ENCODE results near the gene FUT6.
"Not testable (repeated sequence)": the region's sequence is repeated elsewhere in the genome, so short reads cannot be mapped to it uniquely, and the experiment has no call there.

FUT6 gene

DNA sequence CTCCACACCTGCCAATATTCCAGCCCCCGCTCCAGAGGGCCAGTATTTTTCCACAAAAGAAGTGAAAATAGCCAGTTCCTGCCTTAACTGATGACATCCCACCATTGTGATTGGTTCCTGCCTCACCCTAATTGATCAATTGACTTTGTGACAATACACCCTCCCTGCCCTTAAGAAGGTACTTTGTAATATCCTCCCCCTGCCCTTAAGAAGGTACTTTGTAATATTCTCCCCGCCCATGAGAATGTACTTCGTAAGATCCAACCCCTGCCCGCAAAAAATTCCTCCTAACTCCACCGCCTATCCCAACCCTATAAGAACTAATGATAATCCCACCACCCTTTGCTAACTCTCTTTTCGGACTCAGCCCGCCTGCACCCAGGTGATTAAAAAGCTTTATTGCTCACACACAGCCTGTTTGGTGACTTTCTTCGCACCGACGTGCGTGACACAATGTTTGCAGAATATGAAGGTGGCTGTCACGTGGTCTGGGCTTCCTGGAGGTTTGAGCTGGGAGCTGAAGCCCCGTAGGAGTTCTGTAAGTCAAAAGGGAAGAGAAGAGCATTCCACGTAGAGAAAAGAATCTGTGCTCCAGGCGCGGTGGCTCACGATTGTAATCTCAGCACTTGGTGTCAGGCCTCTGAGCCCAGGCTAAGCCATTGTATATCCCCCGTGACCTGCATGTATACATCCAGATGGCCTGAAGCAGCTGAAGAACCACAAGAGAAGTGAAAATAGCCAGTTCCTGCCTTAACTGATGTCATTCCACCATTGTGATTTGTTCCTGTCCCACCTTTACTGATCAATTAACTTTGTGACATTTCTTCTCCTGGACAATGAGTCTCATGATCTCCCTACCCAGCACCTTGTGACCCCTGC is 17.9 kb upstream of the FUT6 start:
- no peak for DNase-seq

DNA sequence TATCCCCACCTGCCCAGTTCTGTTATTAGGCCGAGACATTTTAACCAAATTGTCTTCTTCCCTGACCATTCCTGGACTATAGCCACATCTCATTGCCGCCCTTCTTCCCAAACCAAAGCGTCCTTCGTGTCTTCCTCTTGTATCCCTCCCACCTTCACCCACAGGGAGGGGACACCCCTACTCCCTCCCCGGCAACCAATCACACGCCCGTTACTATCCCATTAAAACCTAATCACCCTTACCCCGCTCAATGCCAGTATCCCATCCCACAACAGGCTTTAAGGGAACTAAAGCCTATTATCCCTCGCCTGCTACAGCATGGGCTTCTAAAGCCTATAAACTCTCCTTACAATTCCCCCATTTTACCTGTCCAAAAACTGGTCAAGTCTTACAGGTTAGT is 15.6 kb upstream of the FUT6 start:
- DNase-seq = not testable (repeated sequence)

DNA sequence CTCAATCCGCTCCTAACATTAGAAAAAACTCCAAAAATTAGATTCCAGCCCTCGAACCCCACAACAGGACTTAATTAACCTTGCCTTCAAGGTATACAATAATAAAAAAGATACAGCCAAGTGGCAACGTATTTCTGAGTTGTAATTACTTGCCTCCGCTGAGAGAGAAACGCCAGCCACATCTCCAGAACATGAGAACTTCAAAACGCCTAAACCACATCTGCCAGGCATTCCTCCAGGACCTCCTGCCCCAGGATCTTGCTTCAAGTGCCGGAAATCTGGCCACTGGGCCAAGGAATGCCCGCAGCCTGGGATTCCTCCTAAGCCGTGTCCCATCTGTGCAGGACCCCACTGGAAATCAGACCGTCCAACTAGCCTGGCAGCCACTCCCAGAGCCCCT is 14.6 kb upstream of the FUT6 start:
- not testable (repeated sequence) for DNase-seq

DNA sequence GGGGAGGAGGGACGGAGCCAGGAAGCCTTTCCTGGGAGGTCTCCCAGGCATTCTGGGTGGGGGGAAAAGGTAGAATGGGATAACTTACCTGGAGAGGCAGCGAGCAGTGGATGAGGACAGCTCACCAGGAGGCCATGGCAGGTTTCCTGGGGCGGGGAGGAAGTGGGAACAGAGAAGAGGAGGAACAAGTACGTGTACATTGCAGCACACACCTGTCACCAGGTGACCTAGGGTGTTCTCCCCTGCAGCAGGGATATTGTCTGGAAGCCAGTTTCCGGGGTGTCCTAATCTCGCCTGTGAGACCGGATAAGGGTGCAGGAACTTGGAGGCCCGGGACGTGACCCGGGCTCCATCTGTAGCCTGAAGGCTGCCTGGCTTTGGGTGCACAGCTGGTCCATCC is 11.8 kb upstream of the FUT6 start, which contains the start of gene FUT3:
Gene FUT3 (minus strand): TSS at position 148 of the 400 bp plus-strand sequence.
- DNase-seq = no peak

DNA sequence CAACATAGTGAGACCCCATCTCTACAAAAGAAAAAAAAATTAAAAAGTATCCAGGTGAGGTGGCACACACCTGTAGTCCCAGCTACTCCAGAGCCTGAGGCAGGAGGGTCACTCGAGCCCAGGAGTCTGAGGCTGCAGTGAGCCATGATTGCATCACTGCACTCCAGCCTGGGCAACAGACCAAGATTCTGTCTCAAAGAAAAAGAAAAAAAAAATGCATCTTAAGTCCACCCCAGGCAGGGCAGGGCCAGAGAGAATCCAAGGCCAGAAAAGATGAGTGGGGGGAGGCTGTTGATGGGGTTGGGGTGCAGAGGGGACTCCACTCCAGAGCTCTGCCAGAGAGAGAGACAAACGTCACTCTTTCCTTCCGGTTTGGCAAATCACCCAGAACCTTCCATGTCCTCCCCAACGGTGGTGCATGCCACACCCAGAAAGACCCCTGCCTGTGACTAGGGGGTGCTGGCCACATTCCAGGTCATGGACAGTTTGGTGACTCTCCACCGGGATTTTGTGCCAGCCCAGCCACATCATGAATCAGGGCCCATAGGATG is 11.3 kb upstream of the FUT6 start:
- DNase-seq = no peak

DNA sequence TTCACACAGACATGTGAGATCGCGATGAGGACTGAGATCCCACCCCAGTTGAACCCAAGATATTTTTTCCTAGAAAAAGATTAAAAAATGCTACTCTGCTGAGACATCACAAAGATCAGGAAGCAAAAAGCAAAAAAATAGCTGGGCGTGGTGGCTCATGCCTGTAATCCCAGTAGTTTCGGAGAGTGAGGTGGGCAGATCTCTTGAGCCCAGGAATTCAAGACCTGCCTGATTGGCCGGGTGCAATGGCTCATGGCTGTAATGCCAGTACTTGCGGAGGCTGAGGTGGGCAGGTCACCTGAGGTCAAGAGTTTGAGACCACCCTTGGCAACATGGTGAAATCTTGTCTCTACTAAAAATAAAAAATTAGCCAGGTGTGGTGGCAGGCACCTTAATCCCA is 10.7 kb upstream of the FUT6 start:
- no peak for DNase-seq

DNA sequence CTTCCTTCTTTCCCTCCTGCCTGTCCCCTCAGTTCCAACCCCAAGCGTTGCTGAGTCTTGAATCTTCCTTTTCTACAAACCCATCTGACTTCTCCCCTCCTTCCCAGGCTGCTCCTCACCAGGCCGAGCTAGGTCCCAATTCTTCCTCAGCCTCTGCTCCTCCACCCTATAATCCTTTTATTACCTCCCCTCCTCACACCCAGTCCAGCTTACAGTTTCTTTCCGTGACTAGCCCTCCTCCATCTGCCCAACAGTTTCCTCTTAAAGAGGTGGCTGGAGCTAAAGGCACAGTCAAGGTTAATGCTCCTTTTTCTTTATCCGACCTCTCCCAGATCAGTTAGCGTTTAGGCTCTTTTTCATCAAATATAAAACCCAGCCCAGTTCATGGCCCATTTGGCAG is 9.1 kb upstream of the FUT6 start:
- DNase-seq = not testable (repeated sequence)

DNA sequence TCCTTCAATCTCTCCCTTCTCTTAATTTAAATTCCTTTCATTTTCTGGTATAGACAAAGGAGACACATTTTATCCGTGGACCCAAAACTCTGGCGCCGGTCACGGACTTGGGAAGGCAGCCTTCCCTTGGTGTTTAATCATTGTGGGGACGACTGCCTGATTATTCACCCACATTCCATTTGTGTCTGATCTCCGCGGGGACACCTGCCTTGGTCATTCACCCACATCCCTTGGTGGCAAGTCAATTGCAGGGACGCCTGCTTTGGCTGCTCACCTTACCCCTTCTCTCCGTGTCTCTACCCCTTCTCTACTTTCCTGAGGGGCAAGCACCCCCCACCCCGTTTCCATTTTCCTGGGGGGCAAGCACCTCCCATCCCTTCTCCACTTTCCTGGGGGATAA is 8.3 kb upstream of the FUT6 start:
- not testable (repeated sequence) for DNase-seq

DNA sequence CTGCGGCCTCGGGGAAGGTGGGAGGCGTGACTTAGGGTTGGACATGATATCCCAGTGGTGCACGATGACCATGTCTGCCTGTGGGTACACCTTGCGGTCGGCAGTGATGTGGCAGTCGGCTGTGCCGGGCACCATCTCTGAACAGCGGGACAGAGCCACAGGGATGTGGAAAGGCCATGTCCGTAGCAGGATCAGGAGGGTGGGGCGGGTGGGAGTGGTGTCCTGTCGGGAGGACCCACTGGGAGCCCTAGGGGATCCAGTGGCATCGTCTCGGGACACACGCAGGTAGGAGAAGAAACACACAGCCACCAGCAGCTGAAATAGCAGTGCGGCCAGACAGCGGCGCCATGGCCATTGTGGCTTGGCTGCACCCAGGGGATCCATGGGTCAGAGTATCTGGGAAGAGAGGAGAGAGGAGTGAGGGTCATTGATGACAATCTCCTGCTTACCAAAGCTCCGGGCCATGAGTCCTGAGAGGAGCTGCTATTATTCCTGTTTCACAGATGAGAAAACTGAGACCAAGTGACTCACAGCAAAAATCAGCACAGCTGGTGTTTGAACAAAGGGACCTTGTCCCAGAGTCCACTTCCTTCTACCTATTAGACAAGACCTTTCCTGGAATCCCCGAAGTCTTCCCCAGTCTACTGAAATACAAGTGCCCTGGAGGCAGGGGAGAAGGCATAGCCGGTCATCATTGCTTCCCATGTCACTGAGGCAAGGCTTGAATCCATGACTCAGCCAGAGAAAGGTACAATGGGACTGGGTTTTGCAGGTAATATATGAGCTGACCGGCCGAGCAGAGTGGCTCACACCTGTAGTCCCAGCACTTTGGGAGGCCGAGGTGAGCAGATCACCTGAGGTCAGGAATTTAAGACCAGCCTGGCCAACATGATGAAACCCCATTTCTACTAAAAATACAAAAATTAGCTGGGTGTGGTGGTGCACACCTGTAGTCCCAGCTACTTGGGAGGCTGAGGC is 5.2 kb upstream of the FUT6 start:
- no peak for DNase-seq

DNA sequence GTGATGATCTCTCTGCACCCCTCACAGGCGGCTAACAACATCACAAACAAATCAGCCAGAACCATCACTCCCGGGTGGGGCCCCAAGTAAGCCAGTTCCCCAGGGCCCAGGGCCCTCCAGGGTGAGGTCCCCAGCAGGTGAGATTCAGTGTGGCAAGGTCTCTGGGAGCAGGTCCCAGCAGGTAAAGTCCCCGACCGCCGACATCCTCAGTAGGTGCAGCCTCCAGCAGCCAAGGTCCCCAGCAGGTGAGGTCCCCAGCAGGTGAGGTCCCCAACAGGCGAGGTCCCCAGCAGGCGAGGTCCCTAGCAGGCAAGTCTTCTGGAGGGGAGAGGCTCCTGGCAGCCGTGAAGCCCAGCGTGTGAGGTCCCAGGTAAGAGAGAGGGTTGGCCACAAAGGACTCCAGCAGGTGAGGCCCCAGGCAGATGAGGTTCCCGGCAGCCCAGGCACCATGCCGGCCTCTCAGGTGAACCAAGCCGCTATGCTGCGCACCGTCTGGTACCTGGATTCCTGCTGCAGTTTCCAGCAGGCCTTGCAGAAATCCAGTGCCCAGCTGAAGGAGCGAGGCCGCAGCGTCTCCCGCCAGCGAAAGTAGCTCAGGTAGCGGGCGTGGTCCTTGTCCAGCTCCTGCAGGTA is 3.9 kb upstream of the FUT6 start:
- no peak for DNase-seq

DNA sequence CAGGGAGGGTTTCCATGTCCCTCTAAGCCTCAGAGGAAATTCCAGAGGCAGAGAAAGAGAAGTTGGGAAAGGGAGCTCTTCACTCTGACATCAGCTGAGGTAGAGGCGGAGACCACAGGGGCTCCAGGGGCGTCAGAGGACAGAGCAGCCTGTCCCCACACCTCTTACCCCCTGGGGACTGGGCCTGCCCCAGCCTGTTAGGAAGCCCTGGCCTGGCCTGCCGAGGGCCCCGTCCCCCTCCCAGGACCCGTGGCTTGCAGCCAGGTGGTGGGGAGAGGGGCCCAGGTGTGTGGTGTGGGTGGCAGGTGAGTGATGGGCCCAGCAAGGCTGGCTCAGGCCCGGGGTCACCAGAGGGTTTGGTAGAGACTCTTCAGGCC is 2.2 kb upstream of the FUT6 start:
- not testable (repeated sequence) for DNase-seq

DNA sequence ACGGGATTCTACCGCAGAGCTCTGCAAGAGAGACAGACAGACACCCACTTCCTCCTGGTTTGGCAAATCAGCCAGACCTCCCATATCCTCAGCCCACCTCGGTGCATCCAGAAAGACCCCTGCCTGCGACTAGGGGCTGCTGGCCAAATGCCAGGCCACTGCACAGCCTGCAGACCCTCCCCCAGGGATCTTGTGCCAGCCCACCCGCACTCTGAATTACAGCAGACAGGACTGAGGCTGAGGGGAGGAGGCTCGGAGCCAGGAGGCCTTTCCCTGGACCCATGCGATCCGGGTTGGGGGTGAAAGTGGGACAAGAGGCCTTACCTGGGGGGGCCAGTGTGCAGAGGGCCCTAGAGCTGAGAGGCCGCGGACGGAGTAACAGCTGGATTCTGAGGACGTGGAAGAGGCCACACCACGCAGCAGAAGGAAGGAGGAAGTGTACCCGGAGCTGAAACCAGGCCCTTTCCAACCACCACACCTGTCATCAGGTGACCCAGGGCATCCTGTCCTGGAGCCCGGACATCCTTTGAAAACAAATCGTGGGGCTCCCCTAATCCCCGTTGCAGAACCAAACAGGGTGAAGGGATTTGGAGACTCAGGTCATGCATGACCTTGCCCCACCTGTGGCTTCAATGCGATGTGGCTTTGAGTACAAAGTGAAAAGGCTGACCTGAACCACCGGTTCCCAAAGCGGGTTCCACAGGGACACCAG is 993 bp downstream of the FUT6 start:
- no peak for DNase-seq

DNA sequence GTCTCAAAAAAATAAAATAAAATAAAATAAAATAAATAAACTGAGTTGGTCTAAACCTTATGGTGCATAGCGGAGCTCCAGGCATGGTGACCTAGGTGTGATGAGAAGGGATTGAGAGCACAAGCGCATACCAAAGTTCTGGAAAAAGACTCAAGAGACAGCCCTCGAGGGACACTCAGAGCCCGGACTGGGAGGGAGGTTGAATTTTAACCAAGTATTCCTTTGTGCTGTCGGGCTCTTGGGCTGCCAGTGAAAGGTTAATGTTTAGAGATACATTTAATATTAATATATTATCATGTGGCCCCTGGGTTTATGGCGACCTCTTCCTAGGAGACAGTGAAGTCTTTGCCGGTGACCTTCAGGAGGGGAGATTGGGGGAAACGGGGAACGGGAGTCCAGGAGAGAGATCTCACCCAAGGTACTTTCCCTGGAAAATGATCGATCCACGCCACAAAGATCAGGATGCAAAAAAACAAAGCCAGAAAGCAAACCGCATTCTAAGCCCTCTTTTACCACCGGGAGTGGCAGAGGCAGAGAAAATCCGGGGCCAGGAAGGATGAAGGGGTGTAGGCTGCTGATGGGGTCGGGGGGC is 1.6 kb downstream of the FUT6 start:
- DNase-seq = no peak

DNA sequence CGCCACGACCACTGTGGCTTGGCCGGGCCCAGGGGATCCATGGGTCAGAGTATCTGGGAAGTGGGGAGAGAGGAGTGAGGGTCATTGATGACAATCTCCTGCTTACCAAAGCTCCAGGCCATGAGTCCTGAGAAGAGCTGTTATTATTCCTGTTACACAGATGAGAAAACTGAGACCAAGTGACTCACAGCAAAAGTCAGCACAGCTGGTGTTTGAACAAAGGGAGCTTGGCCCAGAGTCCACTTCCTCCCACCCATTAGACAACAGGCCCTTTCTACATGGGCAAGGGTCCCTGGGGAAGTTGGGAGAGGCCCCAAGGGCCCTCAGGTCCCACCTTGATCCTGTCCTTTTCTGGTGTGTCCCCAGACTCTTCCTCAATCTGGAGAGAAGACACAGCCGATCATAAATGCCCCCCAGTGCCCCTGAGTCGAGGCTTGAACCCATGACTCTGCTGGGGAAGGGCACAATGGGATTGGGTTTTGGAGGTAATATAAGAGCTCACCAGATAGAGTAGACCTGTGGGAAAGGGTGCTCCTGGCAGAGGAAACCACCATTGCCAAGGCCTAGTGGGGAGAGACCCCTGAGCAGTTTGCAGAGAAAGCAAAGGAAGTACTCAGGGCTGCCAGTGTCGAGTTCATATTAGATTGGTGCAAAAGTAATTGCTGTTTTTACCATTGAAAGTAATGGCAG is 6.8 kb downstream of the FUT6 start:
- DNase-seq = no peak

DNA sequence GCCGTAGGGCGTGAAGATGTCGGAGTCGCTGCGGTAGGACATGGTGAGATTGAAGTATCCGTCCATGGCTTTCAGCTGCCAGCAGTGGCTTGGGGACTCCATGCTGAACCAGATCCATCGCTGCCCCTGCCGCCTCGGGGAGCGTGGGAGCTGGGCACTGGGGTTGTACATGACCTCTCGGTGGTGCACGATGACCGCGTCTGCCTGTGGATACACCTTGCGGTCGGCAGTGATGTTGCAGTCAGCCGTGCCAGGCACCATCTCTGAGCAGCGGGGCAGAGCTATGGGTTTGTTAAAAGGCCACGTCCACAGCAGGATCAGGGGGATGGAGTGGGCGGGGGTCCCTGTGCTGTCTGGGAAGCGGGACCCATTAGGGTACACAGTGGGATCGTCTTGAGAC is 7.4 kb downstream of the FUT6 start:
- DNase-seq = no peak

DNA sequence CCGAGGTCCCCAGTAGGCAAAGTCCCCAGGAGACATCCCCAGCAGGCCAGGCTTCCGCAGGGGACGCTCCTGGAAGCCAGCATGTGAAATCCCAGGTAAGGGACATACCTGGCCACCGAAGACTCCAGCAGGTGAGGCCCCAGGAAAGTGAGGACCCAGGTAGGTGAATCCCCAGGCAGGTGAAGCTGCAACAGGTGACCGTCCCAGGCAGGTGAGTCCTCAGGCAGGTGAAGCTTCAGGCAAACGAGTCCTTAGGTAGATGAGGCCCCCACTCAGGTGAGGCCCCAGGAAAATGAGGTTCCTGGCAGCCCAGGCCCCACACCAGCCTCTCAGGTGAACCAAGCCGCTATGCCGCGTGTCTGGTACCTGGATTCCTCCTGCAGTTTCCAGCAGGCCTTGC is 8.3 kb downstream of the FUT6 start:
- DNase-seq = no peak

DNA sequence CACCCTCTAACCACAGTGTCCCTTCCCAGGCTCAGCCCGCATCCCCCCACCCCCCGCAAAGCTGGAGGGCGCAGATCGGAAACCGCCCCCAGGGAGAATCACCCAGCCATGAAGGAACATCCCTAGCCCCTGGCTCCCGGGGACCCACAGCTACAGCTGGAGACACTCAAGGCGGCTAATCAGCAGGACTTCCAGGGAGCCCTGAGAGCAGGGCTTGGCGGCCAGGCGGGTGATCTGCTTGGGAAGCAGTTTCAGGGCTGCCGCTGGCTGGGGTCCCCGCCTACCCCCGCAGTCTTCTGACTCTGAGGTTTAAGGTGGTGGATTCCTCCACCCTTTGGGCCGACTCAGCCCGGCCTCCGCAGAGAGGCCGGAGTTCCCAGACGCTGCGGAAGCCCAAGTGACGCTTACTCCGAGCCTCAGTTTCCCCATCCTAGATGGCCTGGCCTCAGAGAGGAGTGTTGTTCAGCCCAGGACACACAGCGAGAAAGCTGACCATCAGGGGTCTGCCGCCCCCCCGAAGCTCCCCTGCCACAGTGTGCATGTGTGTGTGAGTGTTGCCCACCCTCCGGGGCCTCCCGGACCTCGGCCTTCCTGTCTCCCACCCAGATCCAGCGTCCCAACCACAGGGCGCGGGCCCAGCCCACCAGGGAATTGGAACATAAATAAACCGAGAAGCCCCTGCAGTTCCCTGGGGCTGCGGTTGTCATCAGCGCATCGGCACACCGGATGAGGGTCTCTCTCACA is 9.8 kb downstream of the FUT6 start:
- DNase-seq = no peak

DNA sequence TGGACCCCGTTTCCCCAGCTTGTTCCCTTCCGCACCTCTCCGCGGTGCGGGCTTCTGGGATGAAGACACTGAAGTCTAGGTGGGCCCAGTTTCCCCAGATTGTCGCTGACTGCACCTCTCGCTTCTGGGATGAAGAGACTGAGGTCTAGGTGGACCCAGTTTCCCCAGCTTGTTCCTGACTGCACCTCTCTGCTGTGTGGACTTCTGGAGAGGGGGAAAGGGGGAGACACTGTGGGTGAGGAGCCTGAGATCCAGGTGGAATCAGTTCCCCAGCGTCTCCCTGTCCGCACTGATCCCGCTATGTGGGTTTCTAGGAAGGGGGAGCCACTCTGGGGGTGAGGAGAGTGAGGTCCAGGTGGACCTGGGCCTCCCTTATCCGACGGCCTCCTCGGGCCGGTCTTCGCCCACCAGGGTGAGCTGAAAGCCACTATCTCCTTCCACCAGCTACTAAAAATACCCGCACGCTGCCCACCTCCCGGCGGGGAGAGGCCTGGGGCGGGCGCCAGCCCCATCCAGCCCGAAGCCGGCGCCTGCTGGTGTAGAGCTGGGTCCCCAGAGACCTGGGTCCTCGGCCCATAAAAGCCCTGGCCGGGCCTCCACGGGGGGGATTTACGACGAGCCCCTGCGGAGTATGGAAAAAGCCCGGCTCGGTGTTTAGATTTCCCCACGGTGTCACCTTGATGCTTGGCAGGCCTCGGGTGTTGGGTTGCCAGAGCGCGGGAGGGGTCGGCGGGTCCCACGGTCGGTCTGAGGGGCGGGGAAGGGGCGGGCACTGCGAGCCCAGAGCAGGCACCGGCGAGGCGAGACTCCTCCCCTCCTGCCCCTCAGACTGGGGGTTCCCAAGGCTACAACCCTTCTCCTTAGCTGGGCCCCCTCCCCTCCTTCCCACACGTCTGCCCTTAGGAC is 10.6 kb downstream of the FUT6 start:
- no peak for DNase-seq

DNA sequence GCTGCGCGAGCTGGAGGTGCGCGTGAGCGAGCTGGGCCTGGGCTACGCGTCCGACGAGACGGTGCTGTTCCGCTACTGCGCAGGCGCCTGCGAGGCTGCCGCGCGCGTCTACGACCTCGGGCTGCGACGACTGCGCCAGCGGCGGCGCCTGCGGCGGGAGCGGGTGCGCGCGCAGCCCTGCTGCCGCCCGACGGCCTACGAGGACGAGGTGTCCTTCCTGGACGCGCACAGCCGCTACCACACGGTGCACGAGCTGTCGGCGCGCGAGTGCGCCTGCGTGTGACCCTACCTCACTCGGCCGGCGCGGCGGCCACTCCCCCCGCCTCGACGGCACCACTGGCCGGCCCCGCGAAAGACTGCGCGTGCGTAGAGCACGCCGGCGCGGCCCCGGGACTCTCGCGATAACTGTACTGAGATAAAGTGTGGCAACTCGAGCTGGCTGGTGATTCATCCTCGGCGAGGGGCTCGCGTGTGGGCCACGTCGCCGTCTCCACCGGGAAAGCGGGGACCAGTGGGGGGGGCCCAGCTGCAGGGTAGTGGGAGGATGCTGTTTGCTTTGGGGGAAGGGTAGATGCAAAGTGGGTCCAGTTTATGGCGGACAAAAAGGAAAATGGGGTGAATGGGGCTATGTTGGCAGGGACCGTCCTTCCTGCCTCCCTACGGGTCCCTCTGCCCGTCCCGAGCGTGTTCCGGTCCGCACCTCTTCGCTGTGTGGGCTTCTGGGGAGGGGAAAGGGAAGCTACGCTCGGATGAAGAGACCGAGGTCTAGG is 11.4 kb downstream of the FUT6 start:
- peak; percentile 93 for DNase-seq

All from inflammatory macrophage treated with lipopolysaccharide for 4 hours (primary cell).